Activated CD4-positive, CD25-positive, alpha-beta regulatory T cell treated with anti-CD3 and anti-CD28 coated beads, Interleukin-2, amount 50 U/mL, for 72 hours (primary cell): ENCODE data around the gene SLC41A1.

Experiments
- DNase-seq: peaks from one replicate; pipeline ENCODE4 v3.0.0; 2021

SLC41A1 gene

GRCh38 chr1:205817988-205818387 is 5.0 kb upstream of the SLC41A1 start:
- no peak for DNase-seq

- no peak for DNase-seq
Measured at GRCh38 chr1:205817364-205817763, 4.4 kb upstream of the SLC41A1 start.

GRCh38 chr1:205813755-205814058 is 709 bp upstream of the SLC41A1 start:
- peak; percentile 43 for DNase-seq

- DNase-seq = peak; percentile 40
Measured at GRCh38 chr1:205812271-205812877, 624 bp downstream of the SLC41A1 start.

DNA sequence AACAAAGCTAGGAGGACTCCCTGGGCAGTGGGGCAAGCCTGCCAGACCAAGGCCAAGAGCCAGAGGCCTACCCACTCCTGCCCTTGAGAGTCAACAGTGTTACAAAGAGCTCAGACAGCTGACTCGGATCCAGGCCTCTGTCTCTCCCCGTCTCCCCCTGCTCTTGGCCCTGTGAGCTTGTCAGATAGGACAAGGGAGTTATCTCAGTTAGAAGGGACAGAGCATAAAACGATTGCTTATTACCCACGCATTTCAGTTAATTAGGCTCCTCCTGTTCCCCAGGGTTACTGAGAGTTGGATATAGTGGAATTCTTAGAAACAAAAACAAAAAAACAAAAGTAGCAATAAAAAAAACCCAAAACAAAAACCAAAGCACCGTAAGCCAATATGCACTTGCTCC is 1.3 kb downstream of the SLC41A1 start:
- DNase-seq = no peak

DNA sequence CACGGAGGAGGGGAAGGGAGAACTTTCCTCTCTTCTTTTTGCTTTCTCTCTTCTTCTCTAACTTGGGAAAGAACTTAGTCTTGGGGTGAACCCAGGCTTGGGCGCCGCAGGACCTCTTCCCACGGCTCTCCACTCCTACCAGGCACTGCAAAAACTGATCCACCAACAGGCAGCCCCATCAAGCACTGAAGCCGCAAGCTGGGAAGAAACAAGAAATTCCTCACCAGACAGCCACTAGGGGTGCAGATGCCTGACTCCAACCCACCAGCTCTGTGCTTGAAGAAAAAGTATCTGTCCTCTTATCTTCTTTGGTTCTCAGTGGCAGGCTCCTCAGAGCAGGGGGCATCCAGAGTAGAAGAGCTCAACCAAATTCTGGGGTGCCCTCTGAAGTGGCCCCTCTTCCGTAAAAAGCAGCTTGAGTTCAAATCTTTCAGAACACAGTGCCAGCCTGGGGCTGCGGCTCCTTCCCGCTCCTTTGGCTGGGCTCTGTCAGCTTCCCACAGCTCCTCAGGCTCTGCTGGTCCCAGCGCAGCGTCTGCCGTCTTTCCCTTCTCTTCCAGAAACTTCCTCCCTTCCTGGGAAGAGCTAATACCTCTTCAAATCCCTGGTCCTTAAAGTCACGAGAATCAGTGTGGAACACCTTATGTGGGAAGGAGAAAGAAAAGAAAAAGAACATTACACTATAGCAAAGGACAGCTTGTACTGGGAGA is 2.4 kb downstream of the SLC41A1 start:
- DNase-seq = no peak

GRCh38 chr1:205809942-205810345 is 3.1 kb downstream of the SLC41A1 start:
- no peak for DNase-seq

DNA sequence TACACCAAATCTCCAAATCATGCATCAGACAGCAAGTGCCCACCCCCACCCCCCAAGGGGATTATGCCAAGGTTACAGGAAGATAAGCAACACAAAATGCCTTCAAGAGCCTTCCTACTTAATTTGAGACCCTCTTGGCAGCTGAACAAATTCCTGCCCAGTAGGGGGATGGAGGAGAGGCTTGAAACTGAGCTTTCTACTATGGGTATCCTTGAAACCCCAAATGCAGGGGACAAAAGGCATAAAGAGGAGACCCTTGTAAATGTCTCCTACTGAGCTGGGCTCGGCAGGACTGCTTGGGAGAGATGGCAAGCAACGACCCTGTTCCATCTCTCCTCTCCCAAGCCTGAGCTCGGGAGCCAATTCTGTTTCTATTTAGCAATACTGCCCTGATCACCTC is 3.5 kb downstream of the SLC41A1 start:
- DNase-seq = no peak

DNA sequence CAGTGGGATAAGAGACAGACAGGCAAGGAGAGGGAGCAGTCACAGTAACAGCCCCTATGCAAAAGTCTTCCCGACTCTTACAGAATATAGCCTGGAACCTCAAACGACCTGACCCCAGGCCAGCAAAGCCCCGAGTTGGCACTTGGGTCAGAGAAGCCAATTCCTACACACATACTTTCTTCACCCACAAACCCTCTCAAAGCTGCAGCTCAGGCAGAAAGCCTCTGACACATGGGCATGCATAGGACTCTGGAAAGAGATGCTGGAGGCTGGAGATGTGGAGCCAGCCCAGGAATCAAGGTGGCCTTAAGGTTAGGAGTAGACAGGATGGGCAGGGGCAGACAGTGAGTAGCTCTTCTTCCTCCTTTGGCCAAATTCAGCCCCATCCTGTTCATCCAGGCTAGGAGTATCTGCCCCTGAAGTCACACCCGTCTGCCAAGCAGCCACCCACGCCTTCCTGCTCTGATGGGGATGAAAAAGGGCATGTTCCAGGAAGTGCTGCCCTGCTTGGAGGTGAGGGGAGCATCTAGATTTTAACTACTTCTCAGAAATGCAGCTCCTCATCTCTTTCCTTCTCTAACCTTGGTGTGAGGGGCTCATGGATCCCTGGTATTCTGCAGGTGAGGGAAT is 7.8 kb downstream of the SLC41A1 start:
- peak; percentile 43 for DNase-seq

- no peak for DNase-seq
Measured at GRCh38 chr1:205804605-205805004, 8.4 kb downstream of the SLC41A1 start.

DNA sequence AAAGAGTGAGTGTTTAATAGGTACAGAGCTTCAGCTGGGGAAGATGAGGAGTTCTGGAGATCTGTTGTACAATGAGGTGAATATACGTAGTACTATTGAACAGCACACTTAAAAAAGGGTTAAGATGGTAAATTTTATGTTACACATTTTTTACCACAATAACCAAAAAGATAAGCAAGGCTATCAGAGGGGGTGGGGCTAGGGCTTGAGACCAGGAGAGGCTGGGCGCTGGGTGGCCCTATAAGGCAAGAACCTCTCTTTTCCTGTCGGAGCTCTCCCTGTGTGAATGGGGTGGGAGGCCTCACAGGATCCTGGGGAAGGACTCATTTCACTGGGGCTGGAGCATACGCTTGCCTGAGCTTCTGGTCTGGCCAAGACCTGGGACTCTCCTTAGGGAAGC is 9.0 kb downstream of the SLC41A1 start:
- DNase-seq = no peak

GRCh38 chr1:205802060-205802459 is 10.9 kb downstream of the SLC41A1 start:
- DNase-seq = no peak

- DNase-seq = no peak
Measured at GRCh38 chr1:205800981-205801703, 11.9 kb downstream of the SLC41A1 start.

DNA sequence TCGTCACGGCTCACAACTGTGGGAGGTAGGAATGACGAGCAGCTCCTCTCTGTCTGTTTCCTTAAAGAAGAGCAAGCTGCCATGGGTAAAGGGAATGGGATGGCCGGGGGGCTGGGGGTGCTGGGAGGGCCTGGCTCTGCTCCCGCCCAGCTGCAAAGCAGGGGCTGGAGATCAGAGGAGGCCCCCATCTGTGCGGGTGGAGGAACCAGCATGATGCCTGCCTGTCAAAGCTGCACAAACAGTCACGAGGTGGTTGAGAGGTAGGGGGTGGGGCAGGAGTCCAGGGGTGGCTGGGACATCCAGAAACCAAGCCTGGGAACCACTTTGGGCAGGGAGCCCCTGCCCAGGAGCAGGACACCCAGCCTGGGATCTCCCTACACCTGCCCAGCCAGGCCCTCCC is 12.6 kb downstream of the SLC41A1 start:
- DNase-seq = no peak

DNA sequence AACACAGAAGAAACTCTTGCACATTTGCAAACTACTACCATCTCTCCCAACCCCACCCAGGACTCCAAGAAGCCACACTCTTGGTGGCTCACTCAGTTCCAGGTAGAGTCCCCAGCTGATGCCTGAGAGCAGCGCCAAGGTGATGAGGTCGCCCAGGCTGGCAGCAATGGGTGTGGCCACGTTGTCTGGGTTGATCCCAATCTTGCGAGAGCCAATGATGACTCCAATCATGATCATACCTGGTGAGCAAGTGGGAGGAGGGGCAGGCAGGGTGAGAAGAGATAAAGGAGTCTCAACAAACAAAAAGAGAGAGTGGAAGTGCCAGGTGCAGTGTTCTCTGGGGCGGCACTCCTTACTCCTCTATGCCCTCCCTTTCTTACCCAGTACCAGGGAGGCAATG is 14.4 kb downstream of the SLC41A1 start:
- no peak for DNase-seq

DNA sequence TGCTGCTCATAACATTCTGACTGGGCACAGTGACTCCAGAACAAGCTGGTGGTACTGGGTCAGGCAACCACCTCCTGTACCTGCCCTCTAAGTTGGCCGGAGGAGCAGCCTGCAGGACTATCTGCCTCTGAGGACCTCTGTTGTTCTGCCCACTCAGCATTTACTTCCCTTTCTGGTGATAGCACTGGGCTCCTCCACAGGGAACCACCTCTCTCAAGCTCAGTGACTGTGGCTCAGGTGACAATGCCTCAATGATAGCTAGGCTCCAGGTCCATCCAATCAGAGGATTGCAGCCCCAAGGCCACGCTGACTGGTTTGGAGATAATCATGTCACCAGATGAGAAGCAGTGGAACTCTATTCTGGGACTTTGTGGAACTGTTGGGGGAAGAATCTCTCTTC is 15.8 kb downstream of the SLC41A1 start:
- DNase-seq = no peak

DNA sequence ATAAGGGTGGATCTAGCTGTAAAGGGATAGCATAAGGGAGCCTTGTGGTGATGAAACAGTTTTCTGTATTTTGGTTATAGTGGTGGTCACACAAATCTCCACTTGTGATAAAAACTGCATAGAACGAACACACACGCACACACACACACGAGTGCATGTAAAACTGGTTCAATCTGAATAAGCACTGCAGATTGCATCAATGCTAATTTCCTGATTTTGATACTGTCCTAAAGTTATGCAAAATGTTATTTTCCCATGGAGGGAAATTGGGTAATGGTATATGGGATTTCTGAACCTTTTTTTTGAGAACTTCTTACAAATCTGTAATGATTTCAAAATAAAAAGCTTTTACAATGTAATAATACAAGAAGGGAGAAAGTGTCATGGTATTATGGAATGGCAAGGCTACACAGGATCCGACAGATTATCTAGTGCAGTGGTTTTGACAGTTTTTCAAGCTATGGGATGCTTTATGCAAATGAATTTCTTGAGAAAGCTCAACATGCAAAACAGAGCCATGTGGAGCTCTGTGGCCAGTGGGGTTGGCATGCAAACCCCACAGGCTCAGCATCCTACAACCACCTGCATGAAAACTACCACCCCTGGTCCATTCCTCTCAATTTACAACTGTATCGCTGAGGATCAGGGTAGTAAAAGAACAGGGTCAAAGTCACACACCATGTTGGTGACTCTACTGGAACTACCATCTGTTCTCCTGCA is 18.8 kb downstream of the SLC41A1 start:
- no peak for DNase-seq

- DNase-seq = no peak
Measured at GRCh38 chr1:205792961-205793673, 19.9 kb downstream of the SLC41A1 start.

GRCh38 chr1:205792481-205792881 is 20.5 kb downstream of the SLC41A1 start:
- DNase-seq = no peak

GRCh38 chr1:205791568-205792180 is 21.3 kb downstream of the SLC41A1 start:
- no peak for DNase-seq

- DNase-seq = no peak
Measured at GRCh38 chr1:205787287-205787916, 25.6 kb downstream of the SLC41A1 start.

GRCh38 chr1:205786601-205787000 is 26.4 kb downstream of the SLC41A1 start:
- no peak for DNase-seq
